Astrocyte (in vitro differentiated cells and primary cell): ENCODE data around the gene GALNT7.

Experiments
- CTCF ChIP-seq: IDR thresholded peaks from 2 replicates; pipeline ENCODE4 v1.5.1; 2011; ENCODE audit warnings: low read depth, mild to moderate bottlenecking, inconsistent platforms, low read length, moderate library complexity; ENCODE audit not compliant: insufficient read depth
- EZH2 ChIP-seq: IDR thresholded peaks from 2 replicates; pipeline ENCODE4 v1.6.1; 2012; ENCODE audit warnings: mild to moderate bottlenecking, low read length, inconsistent platforms; ENCODE audit not compliant: insufficient read depth

- TF ChIP-seq CTCF = no peak
- TF ChIP-seq EZH2 = no peak
These were observed 163.4 kb downstream of the GALNT7 start for GRCh38 chr4:173332021-173332487.
